Measurements from ENCODE around the gene G2E3.
A peak's percentile ranks its signal among the peaks of the same experiment; 100 is the strongest.
"Not testable (repeated sequence)": the region's sequence is repeated elsewhere in the genome, so short reads cannot be mapped to it uniquely, and the experiment has no call there.

G2E3 gene

GRCh38 chr14:30607156-30607780, 48.3 kb downstream of the G2E3 start:
- DNase-seq: no peak

GRCh38 chr14:30608533-30609006, 49.6 kb downstream of the G2E3 start:
- DNase-seq: no peak

DNA sequence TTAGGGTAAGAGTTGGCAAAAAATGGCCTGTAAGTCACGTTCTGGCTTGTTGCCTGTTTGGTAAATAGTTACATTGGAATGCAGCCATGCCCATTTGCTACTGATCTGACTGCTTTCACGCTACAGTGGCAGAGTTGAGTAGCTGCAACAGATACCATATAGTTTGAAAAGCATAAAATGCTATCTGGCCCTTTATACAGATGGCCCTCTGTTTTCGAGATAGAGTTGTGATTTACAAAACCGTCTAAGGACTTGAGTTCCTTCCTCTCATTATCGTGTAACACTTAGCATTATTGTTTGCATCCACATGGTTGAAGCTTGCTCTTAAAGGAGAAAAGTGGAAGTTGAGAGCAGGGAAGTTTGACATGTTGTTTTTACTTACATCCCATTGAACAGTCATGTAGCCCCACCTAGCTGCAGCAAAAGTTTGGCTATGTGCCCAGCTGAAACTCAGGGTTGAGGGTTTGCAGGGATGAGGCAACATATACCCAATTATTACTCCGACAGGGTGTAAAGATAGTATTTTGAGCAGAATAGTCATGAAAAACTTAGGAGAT, 51.9 kb downstream of the G2E3 start:
- DNase-seq: peak; percentile 60

DNA sequence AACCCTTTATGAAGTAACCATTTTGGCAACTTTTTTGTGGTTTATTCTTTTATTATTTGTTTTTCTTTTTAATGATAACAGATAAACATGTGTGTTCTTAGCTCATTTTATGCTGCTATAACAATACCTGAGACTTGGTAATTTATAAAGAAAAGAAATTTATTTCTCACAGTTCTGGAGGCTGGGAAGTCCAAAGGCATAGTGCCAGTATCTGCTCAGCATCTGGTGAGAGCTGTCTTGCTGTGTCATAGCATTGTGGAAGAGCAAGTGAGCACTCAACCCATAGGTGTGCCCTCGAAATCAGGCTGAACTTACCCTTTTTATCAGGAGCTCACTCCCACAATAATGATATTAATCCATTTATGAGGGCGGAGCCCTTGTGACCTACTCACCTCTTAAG, 55.2 kb downstream of the G2E3 start:
- DNase-seq: no peak

DNA sequence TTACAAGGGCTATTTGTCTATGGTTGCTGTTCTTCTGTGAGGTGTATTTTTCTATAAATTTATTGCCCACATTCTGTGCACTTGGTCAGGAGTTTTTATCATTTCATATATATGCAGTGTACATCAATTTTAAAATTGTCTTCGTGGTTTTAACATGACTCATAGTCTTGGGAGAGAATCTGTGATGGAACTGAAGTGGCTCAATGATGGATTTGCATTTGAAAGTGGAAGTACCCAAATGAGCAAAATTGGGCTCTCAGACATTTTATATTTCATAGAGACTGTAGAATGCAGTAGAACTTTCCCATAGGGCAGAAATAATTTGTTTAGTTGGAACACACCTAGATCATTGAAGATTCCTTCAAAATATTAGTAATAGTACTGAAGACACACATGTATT, 61.2 kb downstream of the G2E3 start:
- no peak for DNase-seq

DNA sequence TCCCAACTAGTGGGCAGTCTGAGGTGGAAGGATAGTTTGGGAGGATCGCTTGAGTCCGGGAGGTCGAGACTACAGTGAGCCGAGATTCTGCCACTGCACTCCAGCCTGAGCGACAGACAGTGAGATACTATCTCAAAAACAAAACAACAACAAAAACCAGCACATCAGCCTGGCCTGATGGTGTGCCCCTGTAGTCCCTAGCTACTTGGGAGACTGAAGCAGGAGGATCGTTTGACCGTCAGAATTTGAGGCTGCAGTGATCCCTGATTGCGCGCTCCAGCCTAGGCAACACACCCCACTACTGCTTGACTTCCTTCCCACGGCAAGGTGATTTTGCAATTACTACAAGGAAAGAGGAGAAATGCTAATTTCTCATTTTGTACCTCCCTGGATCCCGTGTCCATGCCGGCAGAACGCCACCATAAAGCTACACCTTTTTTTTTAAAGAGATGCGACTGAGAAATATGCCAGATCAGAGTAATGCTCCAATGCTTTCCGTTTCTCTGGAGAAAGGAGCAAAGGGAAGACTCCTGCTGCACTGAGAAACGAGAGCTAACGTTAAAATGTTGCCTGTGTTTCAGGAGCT, 62.5 kb downstream of the G2E3 start:
- DNase-seq: peak; percentile 60

GRCh38 chr14:30621940-30622830, 63.2 kb downstream of the G2E3 start, which contains the start of gene SCFD1:
Gene SCFD1 (plus strand): TSS chr14:30622319. CDS start chr14:30622339, 20 bp downstream.
- DNase-seq: peak; percentile 96

DNA sequence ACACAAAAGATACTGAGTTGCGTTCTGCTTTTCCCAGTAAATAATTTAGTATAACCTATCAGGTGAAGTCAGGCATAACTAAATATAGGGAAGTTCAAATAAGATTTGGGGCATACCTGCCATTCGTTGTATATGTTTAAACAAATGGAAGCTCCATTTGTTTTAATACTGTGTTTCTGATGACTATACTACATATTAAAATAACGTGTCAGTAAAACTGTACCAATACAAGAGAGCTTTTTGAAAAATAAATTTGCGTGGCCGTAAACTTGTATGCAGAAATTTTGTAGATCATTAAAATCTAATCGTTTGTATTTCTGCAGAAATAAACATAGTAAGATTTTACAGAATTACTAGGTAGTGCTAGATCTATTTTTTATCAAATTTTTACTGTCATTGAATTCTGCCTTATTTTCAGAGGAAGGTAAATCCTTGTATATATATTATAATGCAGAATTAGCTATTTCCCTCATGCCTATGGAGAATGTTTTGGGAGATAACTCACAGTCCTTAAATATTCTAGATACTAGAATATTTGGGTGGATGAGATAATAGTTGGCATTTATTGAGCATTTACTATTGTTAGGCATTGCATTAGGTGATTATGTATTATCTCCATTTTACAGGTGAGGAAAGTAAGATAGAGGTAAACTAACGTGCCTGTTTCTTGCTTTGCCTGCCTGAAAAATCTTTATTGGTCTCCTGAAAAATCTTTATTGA, 64.6 kb downstream of the G2E3 start:
- DNase-seq: no peak

GRCh38 chr14:30624132-30624423, 65.1 kb downstream of the G2E3 start:
- DNase-seq: no peak

- DNase-seq: no peak
These were observed 66.6 kb downstream of the G2E3 start for GRCh38 chr14:30625533-30625932.

GRCh38 chr14:30629432-30629831, 70.5 kb downstream of the G2E3 start:
- DNase-seq: not testable (repeated sequence)

GRCh38 chr14:30630248-30630647, 71.3 kb downstream of the G2E3 start:
- DNase-seq: no peak

- DNase-seq: no peak
These were observed 73.8 kb downstream of the G2E3 start for GRCh38 chr14:30632730-30633129.

DNA sequence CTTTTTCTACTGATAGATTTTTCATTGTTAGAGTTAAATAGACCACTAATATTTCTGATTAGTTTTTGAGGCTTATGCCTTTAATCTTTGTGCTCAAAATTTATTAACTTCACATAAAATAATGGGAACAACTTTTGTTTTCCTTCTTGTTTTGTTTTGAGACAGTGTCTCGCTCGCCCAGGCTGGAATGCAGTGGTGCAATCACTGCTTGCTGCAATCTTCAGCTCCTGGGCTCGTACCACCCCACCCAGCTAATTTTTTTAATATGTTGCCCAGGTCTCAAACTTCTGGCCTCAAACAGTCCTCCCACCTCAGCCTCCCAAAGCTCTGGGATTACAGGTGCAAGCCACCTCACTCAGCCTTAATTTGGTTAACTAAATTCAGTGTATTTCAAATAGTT, 80.0 kb downstream of the G2E3 start:
- no peak for DNase-seq

- DNase-seq: no peak
These were observed 82.2 kb downstream of the G2E3 start for GRCh38 chr14:30641207-30641606.

GRCh38 chr14:30644462-30644861, 85.5 kb downstream of the G2E3 start:
- not testable (repeated sequence) for DNase-seq

- no peak for DNase-seq
These were observed 86.6 kb downstream of the G2E3 start for GRCh38 chr14:30645600-30645999.

DNA sequence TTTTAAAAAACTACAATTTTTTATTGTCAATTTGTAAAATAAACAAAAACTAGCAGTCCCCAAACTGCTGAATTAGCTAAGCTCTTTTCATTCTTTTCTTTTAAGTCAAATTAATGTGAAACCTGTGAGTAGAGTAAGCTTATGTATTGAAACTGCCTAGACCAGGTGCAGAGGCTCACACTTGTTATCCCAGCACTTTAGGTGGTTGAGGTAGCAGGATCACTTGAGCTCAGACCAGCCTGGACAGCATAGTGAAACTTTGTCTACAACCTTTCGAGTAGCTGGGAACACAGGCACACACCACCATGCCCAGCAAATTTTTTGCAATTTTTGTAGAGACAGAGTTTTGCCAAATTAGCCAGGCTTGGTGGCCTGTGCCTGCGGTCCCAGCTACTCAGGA, 89.5 kb downstream of the G2E3 start:
- DNase-seq: no peak

DNA sequence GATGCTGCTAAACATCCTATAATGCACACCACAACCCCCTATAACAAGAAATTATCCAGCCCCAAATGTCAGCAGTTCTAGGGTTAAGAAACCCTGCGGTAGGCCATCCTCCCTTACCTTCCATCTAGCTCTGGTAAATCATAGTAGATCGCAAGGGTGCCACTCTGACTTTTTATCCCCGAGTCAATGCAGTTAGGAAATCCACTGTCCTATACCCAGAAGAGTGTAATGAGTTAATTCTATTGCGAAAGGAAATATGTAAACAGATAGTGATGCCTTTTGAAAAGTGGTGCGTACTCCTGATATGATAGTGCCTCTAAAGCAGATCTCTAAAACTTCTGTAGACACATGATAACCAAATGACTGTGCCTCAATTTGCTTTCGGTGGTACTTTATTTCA, 93.0 kb downstream of the G2E3 start:
- DNase-seq: no peak

- no peak for DNase-seq
These were observed 96.2 kb downstream of the G2E3 start for GRCh38 chr14:30655124-30655523.

DNA sequence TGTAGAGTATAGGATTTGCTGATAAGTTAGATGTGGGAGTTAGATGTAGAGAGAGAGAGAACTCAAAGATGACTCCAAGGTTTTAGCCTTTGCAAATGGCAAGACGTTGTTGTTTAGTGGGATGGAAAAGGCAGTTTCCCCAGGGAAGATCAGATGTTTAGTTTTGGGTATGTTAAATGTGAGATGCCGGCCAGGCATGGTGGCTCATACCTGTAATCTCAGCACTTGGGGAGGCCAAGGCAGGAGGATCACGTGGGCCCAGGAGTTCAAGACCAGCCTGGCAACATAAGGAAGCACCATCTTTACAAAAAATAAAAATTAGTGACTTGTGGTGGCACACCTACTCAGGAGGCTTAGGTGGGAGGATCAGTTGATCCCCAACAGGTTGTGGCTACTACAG, 96.7 kb downstream of the G2E3 start:
- DNase-seq: no peak

DNA sequence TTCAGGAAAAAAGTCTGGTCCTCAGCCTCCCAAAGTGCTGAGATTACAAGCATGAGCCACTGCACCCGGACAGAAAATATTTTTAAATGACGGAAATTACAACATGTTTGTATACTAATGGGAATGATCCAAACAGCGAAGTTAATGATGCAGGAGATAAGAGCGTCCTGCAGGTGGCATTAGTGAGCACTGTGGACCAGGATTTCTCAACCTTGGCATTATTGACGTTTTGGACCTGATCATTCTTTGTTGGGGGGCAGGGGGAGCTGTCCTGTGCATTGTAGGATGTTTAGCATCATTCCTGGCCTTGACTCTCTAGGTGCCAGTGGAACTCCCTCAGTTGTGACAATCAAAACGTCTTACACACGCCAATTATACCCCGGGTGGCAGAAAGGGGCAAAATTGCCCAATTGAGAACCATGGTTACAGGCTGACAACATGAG, 97.3 kb downstream of the G2E3 start:
- no peak for DNase-seq

DNA sequence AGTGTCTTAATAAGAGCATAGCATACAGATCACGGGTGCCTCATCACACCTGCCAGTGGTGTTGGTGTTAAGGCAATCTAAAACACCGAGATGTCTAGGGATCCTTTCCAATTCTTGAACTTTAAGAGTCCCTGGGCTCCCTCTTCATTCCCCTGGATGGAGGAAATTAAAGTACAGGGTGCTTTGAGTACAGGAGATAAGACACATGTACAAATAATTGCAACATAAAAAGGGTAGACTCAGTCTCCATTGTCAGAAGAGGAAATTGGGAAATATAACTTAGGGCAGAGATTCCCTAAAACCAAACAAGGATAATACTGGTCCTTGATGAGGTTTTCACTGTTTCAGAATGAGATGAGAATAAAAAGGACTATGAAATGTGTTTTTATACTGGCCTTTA, 98.1 kb downstream of the G2E3 start:
- no peak for DNase-seq
